ENCODE measurements around the gene HK3. TPM values are rescaled to one million over a fixed set of nuclear protein-coding genes. Genes with fewer than 3 reads are reported as not detected.

HK3 gene
- total and polyA plus RNA-seq, 2 experiments from 2014 or later, result not detected

DNA sequence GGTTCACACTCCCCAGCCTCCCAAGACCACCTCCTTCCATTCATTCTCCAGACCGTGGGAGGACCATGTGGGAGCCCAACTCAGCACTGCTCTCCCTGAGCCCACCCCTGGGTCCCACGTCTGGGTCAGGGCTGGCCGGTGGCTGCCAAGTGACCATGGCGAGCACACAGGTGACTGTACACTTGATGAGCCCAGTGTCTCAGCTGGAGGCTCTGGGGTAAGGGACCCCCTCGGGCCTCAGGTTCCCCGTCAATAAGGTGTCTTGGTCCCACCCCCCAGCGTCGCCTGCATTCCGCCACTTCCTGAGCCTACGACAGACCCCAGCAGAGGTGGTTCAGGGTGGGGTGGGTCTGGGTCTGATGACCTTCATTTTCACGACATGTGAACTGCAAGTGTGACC is 38.8 kb downstream of the HK3 start:
- peaks cover 21% of the 10 kb centered on the region for H3K27me3 Mint-ChIP-seq (ENCODE audit: insufficient read depth, low read depth, poor library complexity)
- Histone ChIP-seq H3K4me3 (no peak overlapping the region), H3K9me2 (ENCODE audit: insufficient read depth) (no peaks in the 10 kb centered on the region), H3K4me1 (ENCODE audit: insufficient read depth) (peaks cover 15% of the 10 kb centered on the region; the same call in 1 of the 2 replicates), H3K27me3 (ENCODE audit: insufficient read depth) (no peaks in the 10 kb centered on the region), H3K4me2 (no peak overlapping the region), H3K36me3 (ENCODE audit: insufficient read depth) (no peaks in the 10 kb centered on the region), H4K20me1 (replicated peaks; ENCODE audit: insufficient read depth) (no peaks in the 10 kb centered on the region), H3F3A (replicated peaks; ENCODE audit: low read depth) (no peaks in the 10 kb centered on the region), H3K27ac (ENCODE audit: low read depth) (no peak overlapping the region), H2AFZ (no peak overlapping the region), H3K79me2 (replicated peaks; ENCODE audit: insufficient read depth) (no peaks in the 10 kb centered on the region)
- no peak for TF ChIP-seq NANOG (IDR thresholded peaks at IDR 0.05; ENCODE audit: borderline replicate concordance)
- no peak for TF ChIP-seq JUNB (IDR thresholded peaks at IDR 0.05; ENCODE audit: unreplicated experiment)
- TF ChIP-seq STAT1 (IDR thresholded peaks at IDR 0.05; ENCODE audit: unreplicated experiment), result no peak
- TF ChIP-seq, protein P1, sequence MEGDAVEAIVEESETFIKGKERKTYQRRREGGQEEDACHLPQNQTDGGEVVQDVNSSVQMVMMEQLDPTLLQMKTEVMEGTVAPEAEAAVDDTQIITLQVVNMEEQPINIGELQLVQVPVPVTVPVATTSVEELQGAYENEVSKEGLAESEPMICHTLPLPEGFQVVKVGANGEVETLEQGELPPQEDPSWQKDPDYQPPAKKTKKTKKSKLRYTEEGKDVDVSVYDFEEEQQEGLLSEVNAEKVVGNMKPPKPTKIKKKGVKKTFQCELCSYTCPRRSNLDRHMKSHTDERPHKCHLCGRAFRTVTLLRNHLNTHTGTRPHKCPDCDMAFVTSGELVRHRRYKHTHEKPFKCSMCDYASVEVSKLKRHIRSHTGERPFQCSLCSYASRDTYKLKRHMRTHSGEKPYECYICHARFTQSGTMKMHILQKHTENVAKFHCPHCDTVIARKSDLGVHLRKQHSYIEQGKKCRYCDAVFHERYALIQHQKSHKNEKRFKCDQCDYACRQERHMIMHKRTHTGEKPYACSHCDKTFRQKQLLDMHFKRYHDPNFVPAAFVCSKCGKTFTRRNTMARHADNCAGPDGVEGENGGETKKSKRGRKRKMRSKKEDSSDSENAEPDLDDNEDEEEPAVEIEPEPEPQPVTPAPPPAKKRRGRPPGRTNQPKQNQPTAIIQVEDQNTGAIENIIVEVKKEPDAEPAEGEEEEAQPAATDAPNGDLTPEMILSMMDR (conservative IDR thresholded peaks at IDR 0.05; ENCODE audit: low read depth in 2 of 2), result no peak
- TF ChIP-seq ETS1 (IDR thresholded peaks at IDR 0.05), result no peak
- no peak for TF ChIP-seq POLR2AphosphoS5 (IDR thresholded peaks at IDR 0.05; ENCODE audit: low read depth)
- TF ChIP-seq EZH2 (IDR thresholded peaks at IDR 0.05; ENCODE audit: low read depth, unreplicated experiment), result no peak
- TF ChIP-seq ZNF331 (CRISPR knock-in tag; IDR thresholded peaks at IDR 0.05; ENCODE audit: low read depth), result no peak
- TF ChIP-seq, protein P2, sequence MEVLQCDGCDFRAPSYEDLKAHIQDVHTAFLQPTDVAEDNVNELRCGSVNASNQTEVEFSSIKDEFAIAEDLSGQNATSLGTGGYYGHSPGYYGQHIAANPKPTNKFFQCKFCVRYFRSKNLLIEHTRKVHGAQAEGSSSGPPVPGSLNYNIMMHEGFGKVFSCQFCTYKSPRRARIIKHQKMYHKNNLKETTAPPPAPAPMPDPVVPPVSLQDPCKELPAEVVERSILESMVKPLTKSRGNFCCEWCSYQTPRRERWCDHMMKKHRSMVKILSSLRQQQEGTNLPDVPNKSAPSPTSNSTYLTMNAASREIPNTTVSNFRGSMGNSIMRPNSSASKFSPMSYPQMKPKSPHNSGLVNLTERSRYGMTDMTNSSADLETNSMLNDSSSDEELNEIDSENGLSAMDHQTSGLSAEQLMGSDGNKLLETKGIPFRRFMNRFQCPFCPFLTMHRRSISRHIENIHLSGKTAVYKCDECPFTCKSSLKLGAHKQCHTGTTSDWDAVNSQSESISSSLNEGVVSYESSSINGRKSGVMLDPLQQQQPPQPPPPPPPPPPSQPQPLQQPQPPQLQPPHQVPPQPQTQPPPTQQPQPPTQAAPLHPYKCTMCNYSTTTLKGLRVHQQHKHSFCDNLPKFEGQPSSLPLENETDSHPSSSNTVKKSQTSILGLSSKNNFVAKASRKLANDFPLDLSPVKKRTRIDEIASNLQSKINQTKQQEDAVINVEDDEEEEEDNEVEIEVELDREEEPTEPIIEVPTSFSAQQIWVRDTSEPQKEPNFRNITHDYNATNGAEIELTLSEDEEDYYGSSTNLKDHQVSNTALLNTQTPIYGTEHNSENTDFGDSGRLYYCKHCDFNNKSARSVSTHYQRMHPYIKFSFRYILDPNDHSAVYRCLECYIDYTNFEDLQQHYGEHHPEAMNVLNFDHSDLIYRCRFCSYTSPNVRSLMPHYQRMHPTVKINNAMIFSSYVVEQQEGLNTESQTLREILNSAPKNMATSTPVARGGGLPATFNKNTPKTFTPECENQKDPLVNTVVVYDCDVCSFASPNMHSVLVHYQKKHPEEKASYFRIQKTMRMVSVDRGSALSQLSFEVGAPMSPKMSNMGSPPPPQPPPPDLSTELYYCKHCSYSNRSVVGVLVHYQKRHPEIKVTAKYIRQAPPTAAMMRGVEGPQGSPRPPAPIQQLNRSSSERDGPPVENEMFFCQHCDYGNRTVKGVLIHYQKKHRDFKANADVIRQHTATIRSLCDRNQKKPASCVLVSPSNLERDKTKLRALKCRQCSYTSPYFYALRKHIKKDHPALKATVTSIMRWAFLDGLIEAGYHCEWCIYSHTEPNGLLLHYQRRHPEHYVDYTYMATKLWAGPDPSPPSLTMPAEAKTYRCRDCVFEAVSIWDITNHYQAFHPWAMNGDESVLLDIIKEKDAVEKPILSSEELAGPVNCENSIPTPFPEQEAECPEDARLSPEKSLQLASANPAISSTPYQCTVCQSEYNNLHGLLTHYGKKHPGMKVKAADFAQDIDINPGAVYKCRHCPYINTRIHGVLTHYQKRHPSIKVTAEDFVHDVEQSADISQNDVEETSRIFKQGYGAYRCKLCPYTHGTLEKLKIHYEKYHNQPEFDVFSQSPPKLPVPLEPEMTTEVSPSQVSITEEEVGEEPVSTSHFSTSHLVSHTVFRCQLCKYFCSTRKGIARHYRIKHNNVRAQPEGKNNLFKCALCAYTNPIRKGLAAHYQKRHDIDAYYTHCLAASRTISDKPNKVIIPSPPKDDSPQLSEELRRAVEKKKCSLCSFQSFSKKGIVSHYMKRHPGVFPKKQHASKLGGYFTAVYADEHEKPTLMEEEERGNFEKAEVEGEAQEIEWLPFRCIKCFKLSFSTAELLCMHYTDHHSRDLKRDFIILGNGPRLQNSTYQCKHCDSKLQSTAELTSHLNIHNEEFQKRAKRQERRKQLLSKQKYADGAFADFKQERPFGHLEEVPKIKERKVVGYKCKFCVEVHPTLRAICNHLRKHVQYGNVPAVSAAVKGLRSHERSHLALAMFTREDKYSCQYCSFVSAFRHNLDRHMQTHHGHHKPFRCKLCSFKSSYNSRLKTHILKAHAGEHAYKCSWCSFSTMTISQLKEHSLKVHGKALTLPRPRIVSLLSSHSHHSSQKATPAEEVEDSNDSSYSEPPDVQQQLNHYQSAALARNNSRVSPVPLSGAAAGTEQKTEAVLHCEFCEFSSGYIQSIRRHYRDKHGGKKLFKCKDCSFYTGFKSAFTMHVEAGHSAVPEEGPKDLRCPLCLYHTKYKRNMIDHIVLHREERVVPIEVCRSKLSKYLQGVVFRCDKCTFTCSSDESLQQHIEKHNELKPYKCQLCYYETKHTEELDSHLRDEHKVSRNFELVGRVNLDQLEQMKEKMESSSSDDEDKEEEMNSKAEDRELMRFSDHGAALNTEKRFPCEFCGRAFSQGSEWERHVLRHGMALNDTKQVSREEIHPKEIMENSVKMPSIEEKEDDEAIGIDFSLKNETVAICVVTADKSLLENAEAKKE (CRISPR knock-in tag; IDR thresholded peaks at IDR 0.05), result no peak
- TF ChIP-seq CREB1 (CRISPR knock-in tag; IDR thresholded peaks at IDR 0.05; ENCODE audit: low read depth), result no peak
- H3K4me1 Mint-ChIP-seq, result peaks cover 20% of the 10 kb centered on the region
- H3K27ac Mint-ChIP-seq, result no peak overlapping the region
- H3K9me3 Mint-ChIP-seq, result no peaks in the 10 kb centered on the region
- ATAC-seq (no peak), DNase-seq (ENCODE audit: low spot score) (no peak)
- H3K4me3 Mint-ChIP-seq, result no peak overlapping the region
- no peaks in the 10 kb centered on the region for H3K36me3 Mint-ChIP-seq (ENCODE audit: low read depth)
